Measurements from ENCODE around the gene TEX2.

DNA sequence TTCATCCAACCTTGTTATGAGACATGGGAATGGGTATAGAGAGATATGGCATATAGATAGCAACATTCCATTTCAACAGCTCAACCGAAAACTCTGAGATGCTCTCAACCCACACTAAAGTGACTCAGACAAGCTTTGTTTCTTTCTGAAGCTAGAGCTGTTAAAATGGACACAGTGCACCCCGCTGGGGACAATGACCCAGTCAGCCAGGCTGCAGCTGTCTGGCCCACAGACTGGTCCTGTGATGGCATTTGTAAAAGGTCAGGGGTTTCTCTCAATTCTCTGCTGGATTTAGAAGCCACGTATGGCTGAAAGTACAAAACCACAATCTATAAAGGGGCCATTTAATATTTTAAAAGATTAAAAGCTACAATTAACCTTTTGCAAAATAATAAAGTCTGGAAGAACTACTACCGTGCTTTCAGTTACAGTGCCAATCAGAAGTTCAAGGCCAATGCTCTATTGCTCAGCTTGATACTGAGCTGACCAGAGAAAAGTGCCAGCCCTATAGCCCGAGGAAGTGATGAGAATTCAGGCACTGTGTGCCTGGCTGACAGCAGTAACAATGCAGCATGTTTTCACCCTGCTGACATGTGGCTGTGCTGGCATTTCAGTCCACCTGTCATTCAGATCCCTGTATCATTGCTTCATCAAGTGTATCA is 60.2 kb downstream of the TEX2 start:
- no peak for TF ChIP-seq CTCF (IDR thresholded peaks at IDR 0.05)
- no peak for TF ChIP-seq POLR2A (IDR thresholded peaks at IDR 0.05)

Measured in transverse colon (tissue), 3 donors.